Gastrocnemius medialis (tissue), 4 donors: Measurements from ENCODE around the gene GALNT11. TPM values are rescaled to one million over a fixed set of nuclear protein-coding genes. Genes with fewer than 3 reads are reported as not detected.

ENCODE experiments used
- ATAC-seq, 2 donors: fragments of 150-250 bp; one replicate each; pipeline ENCODE4 v1.9.1; 2016
- DNase-seq, 2 donors: peaks; one replicate each; pipeline ENCODE4 v3.0.0-alpha.2; 2019
- H3K27ac ChIP-seq, 4 donors: fragments of 200-600 bp; sonication (generic); 1 replicate in 1 of 4; 2 replicates in 3 of 4; pipeline ENCODE4 v1.5.1; 2016 to 2018; ENCODE audit warnings: mild to moderate bottlenecking in 2 of 4, moderate library complexity in 1 of 4
- H3K27me3 ChIP-seq, 3 donors: fragments of 200-600 bp; sonication (generic) in 2 of 3; 1 replicate in 1 of 3; 2 replicates in 2 of 3; pipeline versions ENCODE4 v1.5.1 to v1.6.0; 2016 to 2019; ENCODE audit warnings: mild to moderate bottlenecking in 1 of 3, moderate library complexity in 1 of 3
- H3K36me3 ChIP-seq, 2 donors: fragments of 200-600 bp; sonication (generic) in 1 of 2; one replicate each; pipeline ENCODE4 v1.5.1; 2017 to 2018
- H3K4me1 ChIP-seq, 2 donors: fragments of 200-600 bp; sonication (generic) in 1 of 2; one replicate each; pipeline ENCODE4 v1.5.1; 2016 to 2017; ENCODE audit warnings: mild to moderate bottlenecking in 2 of 2
- H3K4me3 ChIP-seq, 4 donors: fragments of 200-600 bp; sonication (generic) in 3 of 4; 1 replicate in 1 of 4; 2 replicates in 3 of 4; pipeline ENCODE4 v1.5.1; 2016 to 2019; ENCODE audit warnings: mild to moderate bottlenecking in 2 of 4
- H3K9me3 ChIP-seq, 3 donors: fragments of 200-600 bp; sonication (generic) in 2 of 3; 1 replicate in 1 of 3; 2 replicates in 2 of 3; pipeline ENCODE4 v1.5.1; 2016 to 2019
- POLR2A ChIP-seq, 2 donors: fragments of 450-650 bp; IDR thresholded peaks; one replicate each; pipeline ENCODE4 v1.6.1; 2017; ENCODE audit warnings: antibody characterized with exemption in 2 of 2, mild to moderate bottlenecking in 2 of 2, moderate library complexity in 2 of 2
- in situ Hi-C, 4 donors: fragments of 200-750 bp; cut with MboI; loops; one replicate each; pipeline versions ENCODE4 v1.15.0 to v1.8.0; 2017; ENCODE audit warnings: low sequenced_read_pairs in 4 of 4
- intact Hi-C: fragments of 100-400 bp; cut with DNase I; formaldehyde crosslinking; loops from one replicate; pipeline ENCODE4 v1.15.1; 2023; ENCODE audit warnings: low total_unique reads
- total RNA-seq, 4 donors: library from RNA; depleted of rRNA; stranded (reverse); fragments of >200 nt; gene quantifications; one replicate each; pipeline versions ENCODE4 v1.1.0 to v1.2.3, GENCODE V29; 2016
- TF ChIP-seq, protein P1 (sequence below), 5 experiments: fragments of 450-650 bp in 3 of 5; fragments of 200-600 bp in 2 of 5; sonication (generic) in 2 of 5; IDR thresholded peaks in 4 of 5; conservative IDR thresholded peaks in 1 of 5; 1 replicate in 4 of 5; 2 replicates in 1 of 5; pipeline ENCODE4 v1.5.1; 2016 to 2019; ENCODE audit warnings: antibody characterized with exemption in 5 of 5, mild to moderate bottlenecking in 3 of 5, moderate library complexity in 3 of 5

Gene GALNT11
- total RNA-seq, 4 donors from 2014 or later: 16.3 to 49.1 (median 20.1) TPM

DNA sequence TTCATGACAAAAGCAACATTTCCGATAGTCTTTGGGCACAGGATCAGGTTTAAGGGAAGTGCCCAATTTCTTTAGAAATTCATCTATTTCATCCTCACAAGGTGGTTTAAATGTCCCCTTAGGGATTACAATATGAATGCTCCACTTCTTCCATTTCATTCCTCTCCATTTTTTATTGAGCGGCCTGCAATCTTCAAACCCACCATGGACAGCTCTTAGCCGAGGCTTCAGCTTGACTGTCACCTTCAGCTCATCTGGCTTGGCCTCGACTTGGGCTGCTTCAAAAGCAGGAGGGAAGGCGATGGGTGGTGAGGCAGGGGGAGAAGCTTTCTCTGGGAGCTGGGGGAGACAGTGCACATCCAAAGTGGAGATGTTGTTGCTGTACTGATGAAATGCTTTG, 123.2 kb downstream of the GALNT11 start:
- H3K9me3 ChIP-seq: no peaks in the 10 kb centered on the region
- TF ChIP-seq POLR2A (IDR thresholded peaks at IDR 0.05): no peak
- TF ChIP-seq, protein P1, sequence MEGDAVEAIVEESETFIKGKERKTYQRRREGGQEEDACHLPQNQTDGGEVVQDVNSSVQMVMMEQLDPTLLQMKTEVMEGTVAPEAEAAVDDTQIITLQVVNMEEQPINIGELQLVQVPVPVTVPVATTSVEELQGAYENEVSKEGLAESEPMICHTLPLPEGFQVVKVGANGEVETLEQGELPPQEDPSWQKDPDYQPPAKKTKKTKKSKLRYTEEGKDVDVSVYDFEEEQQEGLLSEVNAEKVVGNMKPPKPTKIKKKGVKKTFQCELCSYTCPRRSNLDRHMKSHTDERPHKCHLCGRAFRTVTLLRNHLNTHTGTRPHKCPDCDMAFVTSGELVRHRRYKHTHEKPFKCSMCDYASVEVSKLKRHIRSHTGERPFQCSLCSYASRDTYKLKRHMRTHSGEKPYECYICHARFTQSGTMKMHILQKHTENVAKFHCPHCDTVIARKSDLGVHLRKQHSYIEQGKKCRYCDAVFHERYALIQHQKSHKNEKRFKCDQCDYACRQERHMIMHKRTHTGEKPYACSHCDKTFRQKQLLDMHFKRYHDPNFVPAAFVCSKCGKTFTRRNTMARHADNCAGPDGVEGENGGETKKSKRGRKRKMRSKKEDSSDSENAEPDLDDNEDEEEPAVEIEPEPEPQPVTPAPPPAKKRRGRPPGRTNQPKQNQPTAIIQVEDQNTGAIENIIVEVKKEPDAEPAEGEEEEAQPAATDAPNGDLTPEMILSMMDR (IDR thresholded peaks at IDR 0.05 in 4 of 5, conservative IDR thresholded peaks at IDR 0.05 in 1 of 5): no peak
- H3K27me3 ChIP-seq: no peaks in the 10 kb centered on the region
- H3K27ac ChIP-seq: no peak overlapping the region
- in situ Hi-C loops (no loop called here), intact Hi-C loops (no loop called here)
- no peak overlapping the region for H3K4me3 ChIP-seq
- ATAC-seq (no peak), DNase-seq (no peak)
- H3K36me3 ChIP-seq: peaks cover 5 to 89% of the 10 kb centered on the region in 2 donors
- no peaks in the 10 kb centered on the region for H3K4me1 ChIP-seq

DNA sequence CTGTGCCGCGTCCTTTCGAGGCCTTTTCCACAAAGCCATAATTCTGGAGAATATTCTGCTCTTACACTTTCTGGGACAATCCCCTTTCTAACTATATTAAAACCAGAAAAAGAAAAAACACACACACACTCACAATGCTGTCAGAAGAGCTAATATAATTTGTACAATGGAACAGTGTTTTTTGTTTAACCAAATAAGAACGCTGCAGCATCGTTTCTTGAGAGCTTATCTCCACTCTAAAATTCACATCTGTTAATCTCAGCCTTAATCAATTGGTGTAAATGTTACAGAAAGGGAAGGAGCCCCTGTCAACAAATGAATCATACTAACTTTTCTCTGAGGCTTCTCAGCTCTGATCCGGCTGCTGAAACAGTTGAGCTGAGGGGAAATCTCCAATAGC, 123.9 kb downstream of the GALNT11 start:
- in situ Hi-C loops: no loop called here
- intact Hi-C loops: no loop called here

DNA sequence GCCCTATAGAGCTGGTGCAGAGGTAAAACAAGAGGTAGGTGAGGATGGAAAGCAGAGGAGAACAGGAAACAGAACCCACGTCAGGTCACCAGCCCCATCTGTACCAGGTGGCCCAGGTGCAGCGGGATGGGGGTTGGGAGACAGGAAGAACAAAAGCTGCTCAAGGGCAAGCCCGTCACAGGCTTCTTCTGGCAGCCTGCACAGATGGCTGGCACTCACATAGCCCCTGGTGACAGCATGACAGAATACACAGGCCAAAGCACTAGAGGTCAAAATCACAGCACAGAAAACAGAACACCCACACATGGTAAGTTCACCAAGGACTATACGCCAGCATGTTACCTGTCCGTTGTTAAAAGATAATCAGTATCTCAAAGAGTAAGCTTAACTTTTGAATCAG, 126.8 kb downstream of the GALNT11 start:
- in situ Hi-C loops: no loop called here

More for the DNA sequence above, 123.9 kb downstream of the GALNT11 start:
- no peak overlapping the region for H3K4me3 ChIP-seq
- H3K9me3 ChIP-seq: no peaks in the 10 kb centered on the region
- H3K27me3 ChIP-seq: no peaks in the 10 kb centered on the region
- peaks cover 5 to 89% of the 10 kb centered on the region in 2 donors for H3K36me3 ChIP-seq
- ATAC-seq (no peak), DNase-seq (no peak)
- H3K4me1 ChIP-seq: no peaks in the 10 kb centered on the region
- TF ChIP-seq POLR2A (IDR thresholded peaks at IDR 0.05): no peak
- TF ChIP-seq, protein P1 (IDR thresholded peaks at IDR 0.05 in 4 of 5, conservative IDR thresholded peaks at IDR 0.05 in 1 of 5): no peak
- no peak overlapping the region for H3K27ac ChIP-seq

DNA sequence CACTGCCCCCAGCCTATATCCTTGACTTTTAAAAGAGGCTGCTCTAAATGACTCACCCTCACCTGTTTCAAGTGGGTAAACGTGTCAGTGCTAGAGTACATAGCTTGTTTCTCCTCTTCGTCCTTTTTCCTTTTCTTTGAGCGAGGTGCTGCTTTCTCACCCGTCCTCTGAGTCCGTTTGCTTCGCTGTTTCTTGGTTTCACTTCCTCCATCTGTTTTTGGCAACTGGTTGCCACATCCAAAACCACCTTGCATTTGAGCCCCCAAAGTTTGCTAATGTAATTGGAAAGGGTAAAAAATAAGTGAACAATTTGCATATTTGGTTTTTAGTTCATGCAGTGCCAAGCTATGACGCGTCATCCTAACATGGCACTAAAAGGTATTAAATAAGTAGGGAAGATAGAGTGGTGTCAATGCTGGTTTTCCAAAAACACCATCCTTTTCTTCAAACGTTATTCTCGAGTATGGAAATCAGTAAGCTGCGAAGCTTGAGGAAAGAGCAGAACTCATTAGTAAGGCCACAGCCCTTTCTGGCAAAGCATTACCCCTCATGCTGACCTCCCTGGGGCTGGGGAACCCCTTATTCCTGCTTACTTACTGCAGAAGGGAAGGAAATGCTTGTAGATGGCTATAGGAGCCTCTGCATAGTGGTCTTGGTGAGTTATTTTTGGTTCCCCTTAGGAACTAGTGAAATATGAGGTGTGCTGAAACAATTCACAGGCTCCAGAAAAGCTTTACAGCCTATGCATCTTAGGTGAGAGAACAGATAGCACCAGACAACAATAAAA, 133.5 kb downstream of the GALNT11 start:
- Histone ChIP-seq H3K27me3 (no peaks in the 10 kb centered on the region), H3K4me3 (no peak overlapping the region), H3K36me3 (peaks cover 0 to 89% of the 10 kb centered on the region in 2 donors), H3K27ac (no peak overlapping the region), H3K9me3 (no peaks in the 10 kb centered on the region), H3K4me1 (no peaks in the 10 kb centered on the region)
- ATAC-seq (no peak), DNase-seq (no peak)
- intact Hi-C loops: no loop called here
- TF ChIP-seq, protein P1 (IDR thresholded peaks at IDR 0.05 in 4 of 5, conservative IDR thresholded peaks at IDR 0.05 in 1 of 5): no peak
- TF ChIP-seq POLR2A (IDR thresholded peaks at IDR 0.05): no peak
- in situ Hi-C loops: no loop called here

More for the DNA sequence above, 126.8 kb downstream of the GALNT11 start:
- no peaks in the 10 kb centered on the region for H3K9me3 ChIP-seq
- DNase-seq (no peak), ATAC-seq (no peak)
- TF ChIP-seq, protein P1 (IDR thresholded peaks at IDR 0.05 in 4 of 5, conservative IDR thresholded peaks at IDR 0.05 in 1 of 5): no peak
- H3K4me3 ChIP-seq: no peak overlapping the region
- peaks cover 5 to 92% of the 10 kb centered on the region in 2 donors for H3K36me3 ChIP-seq
- no peak overlapping the region for H3K27ac ChIP-seq
- H3K27me3 ChIP-seq: no peaks in the 10 kb centered on the region
- no peaks in the 10 kb centered on the region for H3K4me1 ChIP-seq
- intact Hi-C loops: no loop called here
